C4-2B (cell line): ENCODE data around the gene GABRG3.

Source experiments
- H3K27ac ChIP-seq: fragments of 450-650 bp; 2 replicates; pipeline ENCODE4 v1.5.1; 2017
- CTCF ChIP-seq: fragments of 450-650 bp; conservative IDR thresholded peaks from 2 replicates; pipeline ENCODE4 v1.5.1; 2017; ENCODE audit warnings: mild to moderate bottlenecking
- ZFX ChIP-seq: fragments of 450-650 bp; IDR thresholded peaks from 2 replicates; pipeline ENCODE4 v1.6.1; 2017

Gene GABRG3

GRCh38 chr15:27196691-27197090 lies 225.7 kb downstream of the GABRG3 start:
- TF ChIP-seq CTCF: no peak
- no peak for TF ChIP-seq ZFX
- no peak overlapping the region for H3K27ac ChIP-seq

GRCh38 chr15:27201425-27201824 lies 230.4 kb downstream of the GABRG3 start:
- TF ChIP-seq CTCF: no peak
- no peak for TF ChIP-seq ZFX
- no peak overlapping the region for H3K27ac ChIP-seq

GRCh38 chr15:27210176-27210575 lies 239.2 kb downstream of the GABRG3 start:
- H3K27ac ChIP-seq: no peak overlapping the region
- no peak for TF ChIP-seq CTCF
- no peak for TF ChIP-seq ZFX

- TF ChIP-seq ZFX (no peak), CTCF (no peak)
- no peak overlapping the region for H3K27ac ChIP-seq
Observed at GRCh38 chr15:27214032-27214431, 243.1 kb downstream of the GABRG3 start.

GRCh38 chr15:27214961-27215360 lies 244.0 kb downstream of the GABRG3 start:
- no peak for TF ChIP-seq CTCF
- TF ChIP-seq ZFX: no peak
- H3K27ac ChIP-seq: no peak overlapping the region

- TF ChIP-seq ZFX (no peak), CTCF (no peak)
- no peak overlapping the region for H3K27ac ChIP-seq
Observed at GRCh38 chr15:27218426-27218825, 247.4 kb downstream of the GABRG3 start.

- no peak overlapping the region for H3K27ac ChIP-seq
- no peak for TF ChIP-seq CTCF
- no peak for TF ChIP-seq ZFX
Observed at GRCh38 chr15:27219636-27220035, 248.7 kb downstream of the GABRG3 start.
